ENCODE data around the gene LIMK2. TPM values are rescaled to one million over a fixed set of nuclear protein-coding genes. Genes with fewer than 3 reads are reported as not detected.
A peak's percentile ranks its signal among the peaks of the same experiment; 100 is the strongest.

Gene LIMK2
- total RNA-seq, 2 donors from 2014 or later = 27.5 to 79.8 TPM

DNA sequence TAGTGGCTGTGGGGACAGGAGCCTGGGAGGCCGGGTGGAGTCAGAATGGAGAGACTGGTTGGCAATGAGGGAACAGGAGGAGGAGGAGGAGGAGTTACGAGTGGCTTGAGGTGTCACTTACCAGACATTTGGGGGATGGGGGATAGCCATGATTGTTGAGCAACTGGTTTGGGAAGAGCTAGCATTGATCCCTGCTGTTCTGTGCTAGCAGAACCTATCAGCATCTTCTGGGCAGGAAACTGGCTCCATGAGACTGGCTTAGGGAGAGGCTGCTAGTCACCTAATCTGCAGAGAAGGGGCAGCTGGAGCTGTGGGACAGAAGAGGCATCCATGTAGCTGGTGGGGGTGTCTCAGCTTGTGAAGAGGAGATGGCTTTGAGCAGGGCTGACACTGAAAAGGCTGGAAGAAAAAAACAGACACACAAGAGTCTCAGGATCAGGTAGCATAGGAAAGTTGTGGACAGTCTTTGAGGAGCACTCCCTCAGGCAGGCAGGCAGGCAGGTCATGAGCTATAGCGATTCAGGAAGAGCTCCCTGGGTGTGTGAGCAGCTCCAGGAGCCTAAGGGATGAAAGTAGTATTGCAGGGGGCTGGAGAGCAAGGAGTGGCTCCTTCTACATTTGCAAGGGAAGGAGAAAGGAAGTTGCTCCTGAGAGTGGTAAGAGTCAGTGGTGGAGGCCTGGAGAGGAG, 57.9 kb downstream of the LIMK2 start:
- ATAC-seq (no peak), DNase-seq (no peak)
- 75 to 90% methylated on average over 2 to 3 of the region's 3 CpGs for WGBS, 2 donors
- Histone ChIP-seq H3K4me1 (peaks cover 9% of the 10 kb centered on the region), H3K27ac (no peak overlapping the region), H3K4me3 (no peak overlapping the region), H3K27me3 (no peaks in the 10 kb centered on the region), H3K9me3 (no peaks in the 10 kb centered on the region), H3K36me3 (replicated peaks in 1 of 2; ENCODE audit: insufficient read depth in 1 of 2, low read depth in 2 of 2) (peaks cover 0 to 30% of the 10 kb centered on the region in 2 donors)
- TF ChIP-seq POLR2A (IDR thresholded peaks at IDR 0.05) = no peak
- TF ChIP-seq, protein P1, sequence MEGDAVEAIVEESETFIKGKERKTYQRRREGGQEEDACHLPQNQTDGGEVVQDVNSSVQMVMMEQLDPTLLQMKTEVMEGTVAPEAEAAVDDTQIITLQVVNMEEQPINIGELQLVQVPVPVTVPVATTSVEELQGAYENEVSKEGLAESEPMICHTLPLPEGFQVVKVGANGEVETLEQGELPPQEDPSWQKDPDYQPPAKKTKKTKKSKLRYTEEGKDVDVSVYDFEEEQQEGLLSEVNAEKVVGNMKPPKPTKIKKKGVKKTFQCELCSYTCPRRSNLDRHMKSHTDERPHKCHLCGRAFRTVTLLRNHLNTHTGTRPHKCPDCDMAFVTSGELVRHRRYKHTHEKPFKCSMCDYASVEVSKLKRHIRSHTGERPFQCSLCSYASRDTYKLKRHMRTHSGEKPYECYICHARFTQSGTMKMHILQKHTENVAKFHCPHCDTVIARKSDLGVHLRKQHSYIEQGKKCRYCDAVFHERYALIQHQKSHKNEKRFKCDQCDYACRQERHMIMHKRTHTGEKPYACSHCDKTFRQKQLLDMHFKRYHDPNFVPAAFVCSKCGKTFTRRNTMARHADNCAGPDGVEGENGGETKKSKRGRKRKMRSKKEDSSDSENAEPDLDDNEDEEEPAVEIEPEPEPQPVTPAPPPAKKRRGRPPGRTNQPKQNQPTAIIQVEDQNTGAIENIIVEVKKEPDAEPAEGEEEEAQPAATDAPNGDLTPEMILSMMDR (IDR thresholded peaks at IDR 0.05) = no peak
- intact Hi-C loops (cut with DNase I) = no loop called here

DNA sequence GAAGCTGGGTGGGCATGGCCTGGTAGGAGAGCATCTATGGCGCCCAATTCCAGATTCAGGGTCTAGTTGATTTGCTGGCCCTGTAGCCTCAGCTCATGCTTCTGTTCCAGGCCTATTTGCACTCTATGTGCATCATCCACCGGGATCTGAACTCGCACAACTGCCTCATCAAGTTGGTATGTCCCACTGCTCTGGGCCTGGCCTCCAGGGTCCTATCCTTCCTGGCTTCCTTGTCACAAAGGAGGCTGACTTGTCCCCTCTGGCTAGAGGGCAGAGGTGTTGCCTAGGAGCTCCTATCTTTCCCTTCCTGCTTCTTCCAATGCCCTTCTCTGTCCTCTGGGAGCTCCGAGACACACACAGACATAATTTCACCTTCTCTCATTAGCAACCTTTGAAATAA, 58.9 kb downstream of the LIMK2 start:
- TF ChIP-seq POLR2A (IDR thresholded peaks at IDR 0.05) = no peak
- TF ChIP-seq, protein P1 (IDR thresholded peaks at IDR 0.05) = no peak
- DNase-seq (no peak), ATAC-seq (no peak)
- Histone ChIP-seq H3K9me3 (no peaks in the 10 kb centered on the region), H3K27me3 (no peaks in the 10 kb centered on the region), H3K4me1 (peaks cover 9% of the 10 kb centered on the region), H3K27ac (no peak overlapping the region), H3K4me3 (no peak overlapping the region), H3K36me3 (replicated peaks in 1 of 2; ENCODE audit: insufficient read depth in 1 of 2, low read depth in 2 of 2) (peaks cover 0 to 33% of the 10 kb centered on the region in 2 donors)
- 94 to 96% methylated on average over 3 to 4 of the region's 4 CpGs for WGBS, 2 donors
- intact Hi-C loops (cut with DNase I) = no loop called here

DNA sequence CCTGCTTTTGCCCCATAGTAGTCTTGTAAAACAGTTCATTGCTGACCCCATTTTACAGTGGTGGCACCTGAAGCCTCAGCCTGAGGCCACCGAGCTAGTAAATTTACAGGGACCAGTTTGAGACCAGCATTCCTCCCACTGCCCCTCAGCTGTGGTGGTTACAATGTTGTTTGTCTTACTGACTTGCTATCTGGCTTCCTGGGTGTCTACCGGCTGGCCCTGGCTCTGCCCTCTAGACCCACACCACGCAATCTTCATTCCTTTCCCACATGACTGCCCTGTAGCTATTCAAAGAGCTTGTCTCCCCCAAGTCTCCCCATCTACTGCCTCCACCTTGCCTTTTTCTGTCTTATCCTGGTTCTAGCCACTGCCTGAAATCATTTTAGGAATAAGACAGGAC, 59.4 kb downstream of the LIMK2 start:
- peaks cover 0 to 29% of the 10 kb centered on the region in 2 donors for H3K36me3 ChIP-seq (replicated peaks in 1 of 2; ENCODE audit: insufficient read depth in 1 of 2, low read depth in 2 of 2)
- DNase-seq (no peak), ATAC-seq (no peak)
- no peak overlapping the region for H3K27ac ChIP-seq
- H3K4me3 ChIP-seq = no peak overlapping the region
- TF ChIP-seq POLR2A (IDR thresholded peaks at IDR 0.05) = no peak
- TF ChIP-seq, protein P1 (IDR thresholded peaks at IDR 0.05) = no peak
- H3K9me3 ChIP-seq = no peaks in the 10 kb centered on the region
- intact Hi-C loops (cut with DNase I) = no loop called here
- 76 to 88% methylated on average over 3 of the region's 3 CpGs for WGBS, 2 donors
- H3K27me3 ChIP-seq = no peaks in the 10 kb centered on the region
- peaks cover 9% of the 10 kb centered on the region for H3K4me1 ChIP-seq

DNA sequence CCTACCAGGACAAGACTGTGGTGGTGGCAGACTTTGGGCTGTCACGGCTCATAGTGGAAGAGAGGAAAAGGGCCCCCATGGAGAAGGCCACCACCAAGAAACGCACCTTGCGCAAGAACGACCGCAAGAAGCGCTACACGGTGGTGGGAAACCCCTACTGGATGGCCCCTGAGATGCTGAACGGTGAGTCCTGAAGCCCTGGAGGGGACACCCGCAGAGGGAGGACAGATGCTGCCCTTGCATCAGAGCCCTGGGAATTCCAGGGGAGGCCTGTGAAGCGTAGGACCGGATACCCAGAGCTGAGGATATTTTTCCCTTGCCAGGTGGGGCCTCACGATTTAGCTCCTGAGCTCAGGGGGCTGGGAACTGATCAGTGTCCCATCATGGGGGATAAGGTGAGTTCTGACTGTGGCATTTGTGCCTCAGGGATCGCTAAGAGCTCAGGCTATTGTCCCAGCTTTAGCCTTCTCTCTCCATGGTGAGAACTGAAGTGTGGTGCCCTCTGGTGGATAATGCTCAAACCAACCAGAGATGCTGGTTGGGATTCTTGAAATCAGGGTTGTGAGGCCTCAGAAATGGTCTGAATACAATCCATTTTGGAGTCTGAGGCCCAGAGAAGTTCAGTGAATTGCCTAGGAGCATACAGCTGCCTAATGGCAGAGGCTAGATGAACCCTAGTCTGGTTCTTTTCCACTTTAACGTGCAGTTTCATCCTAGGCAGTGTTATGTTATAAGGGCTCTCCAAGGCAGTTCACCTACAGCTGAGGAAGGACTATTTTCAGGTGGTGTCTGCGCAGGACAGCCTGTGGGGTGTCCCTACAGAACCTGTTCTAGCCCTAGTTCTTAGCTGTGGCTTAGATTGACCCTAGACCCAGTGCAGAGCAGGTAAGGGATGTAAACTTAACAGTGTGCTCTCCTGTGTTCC, 60.7 kb downstream of the LIMK2 start:
- Histone ChIP-seq H3K27me3 (no peaks in the 10 kb centered on the region), H3K36me3 (replicated peaks in 1 of 2; ENCODE audit: insufficient read depth in 1 of 2, low read depth in 2 of 2) (peaks cover 0 to 25% of the 10 kb centered on the region in 2 donors), H3K4me3 (no peak overlapping the region), H3K4me1 (peaks cover 9% of the 10 kb centered on the region), H3K9me3 (no peaks in the 10 kb centered on the region), H3K27ac (no peak overlapping the region)
- DNase-seq (peak; percentile 59 to 64 (median 60)), ATAC-seq (peak; percentile 78)
- WGBS, 2 donors = 70 to 77% methylated on average over 15 of the region's 15 CpGs
- no peak for TF ChIP-seq POLR2A (IDR thresholded peaks at IDR 0.05)
- TF ChIP-seq, protein P1 (IDR thresholded peaks at IDR 0.05) = peak; percentile 39 to 67 (median 63)
- intact Hi-C loops (cut with DNase I) = no loop called here

Data from body of pancreas (tissue), 4 donors.